Peyer's patch (tissue), 4 donors: ENCODE results near the gene SCYGR2. TPM values are rescaled to one million over a fixed set of nuclear protein-coding genes. Genes with fewer than 3 reads are reported as not detected.

Experiments used
- DNase-seq, 3 donors: peaks; one replicate each; pipeline ENCODE4 v3.0.0-alpha.2; 2017 to 2019
- H3K27ac ChIP-seq, 4 donors: fragments of 200-600 bp; sonication (generic); one replicate each; pipeline ENCODE4 v1.5.1; 2016 to 2019
- H3K27me3 ChIP-seq, 2 donors: fragments of 200-600 bp; sonication (generic); one replicate each; pipeline ENCODE4 v1.5.1; 2019
- H3K36me3 ChIP-seq, 3 donors: fragments of 200-600 bp; sonication (generic); one replicate each; pipeline ENCODE4 v1.5.1; 2016 to 2019
- H3K4me1 ChIP-seq, 4 donors: fragments of 200-600 bp; sonication (generic); one replicate each; pipeline ENCODE4 v1.5.1; 2016 to 2019
- H3K4me3 ChIP-seq, 4 donors: fragments of 200-600 bp; sonication (generic); 1 replicate in 3 of 4; 2 replicates in 1 of 4; pipeline ENCODE4 v1.5.1; 2016 to 2019; ENCODE audit warnings: mild to moderate bottlenecking in 1 of 4
- H3K9me3 ChIP-seq, 4 donors: fragments of 200-600 bp; sonication (generic); one replicate each; pipeline ENCODE4 v1.5.1; 2016 to 2019; ENCODE audit warnings: mild to moderate bottlenecking in 1 of 4
- CTCF ChIP-seq, 6 experiments: fragments of 450-650 bp in 4 of 6; fragments of 200-600 bp in 2 of 6; sonication (generic) in 1 of 6; IDR thresholded peaks; one replicate each; pipeline ENCODE4 v1.5.1; 2017 to 2019; ENCODE audit warnings: antibody characterized with exemption in 6 of 6, mild to moderate bottlenecking in 3 of 6, moderate library complexity in 1 of 6
- POLR2A ChIP-seq, 2 donors: fragments of 450-650 bp; IDR thresholded peaks; one replicate each; pipeline ENCODE4 v1.5.1; 2017; ENCODE audit warnings: antibody characterized with exemption in 2 of 2, mild to moderate bottlenecking in 2 of 2, moderate library complexity in 2 of 2
- total RNA-seq, 4 donors: library from RNA; depleted of rRNA; stranded (reverse); fragments of >200 nt; gene quantifications; one replicate each; pipeline ENCODE4 v1.1.0, GENCODE V29; 2016

Gene SCYGR2
- total RNA-seq, 4 donors from 2014 or later: not detected

DNA sequence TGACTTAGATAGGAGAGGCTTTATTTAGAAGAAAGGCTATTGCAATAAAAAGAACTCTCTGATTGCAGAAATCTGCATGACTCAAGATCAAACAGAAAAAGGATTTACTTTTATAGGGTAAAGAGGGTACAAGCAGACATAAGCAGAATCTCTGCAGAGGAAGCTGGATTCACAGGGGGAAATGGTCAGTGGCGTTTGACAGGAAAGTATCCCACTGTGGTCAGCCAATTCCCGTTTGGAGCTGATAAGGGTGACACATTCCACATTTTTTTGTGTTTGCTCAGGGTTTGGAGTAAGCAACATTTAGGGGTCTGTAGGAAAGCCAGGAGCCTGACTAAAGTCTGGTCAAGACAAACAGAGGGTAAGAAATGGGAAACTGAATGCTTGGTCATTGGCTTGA is 44.0 kb downstream of the SCYGR2 start:
- Histone ChIP-seq H3K4me1 (no peaks in the 10 kb centered on the region), H3K9me3 (no peaks in the 10 kb centered on the region), H3K27ac (no peak overlapping the region), H3K36me3 (no peaks in the 10 kb centered on the region), H3K27me3 (no peaks in the 10 kb centered on the region), H3K4me3 (no peak overlapping the region)
- TF ChIP-seq CTCF (IDR thresholded peaks at IDR 0.05) (no peak), POLR2A (IDR thresholded peaks at IDR 0.05) (no peak)
- DNase-seq: no peak

DNA sequence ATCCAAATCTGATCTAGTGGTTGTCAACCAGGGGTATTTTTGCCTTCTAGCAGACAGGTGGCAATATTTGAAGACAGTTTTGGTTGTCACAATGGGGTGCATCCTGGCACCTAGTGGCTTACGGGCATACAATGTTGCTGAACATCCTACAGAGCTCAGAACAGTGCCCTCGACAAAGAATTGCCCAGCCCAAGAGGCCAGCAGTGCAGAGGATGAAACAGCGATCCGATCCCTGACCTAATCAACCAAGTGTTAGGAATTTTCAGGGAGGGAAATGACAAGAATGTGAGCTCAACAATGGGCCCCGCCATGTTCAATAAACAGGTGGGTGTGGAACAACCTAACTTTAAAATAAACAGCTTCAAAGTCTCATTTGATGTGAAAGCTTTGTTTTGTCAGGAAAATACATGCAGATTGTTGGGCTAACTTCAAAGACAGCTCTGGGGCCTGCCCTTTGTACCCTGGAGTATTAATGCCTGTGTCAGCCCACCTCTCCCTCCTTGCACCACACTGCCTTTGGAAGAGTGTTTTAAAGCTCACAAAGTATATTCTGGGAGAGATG is 45.4 kb downstream of the SCYGR2 start:
- no peak for TF ChIP-seq CTCF (IDR thresholded peaks at IDR 0.05)
- TF ChIP-seq POLR2A (IDR thresholded peaks at IDR 0.05): no peak
- no peaks in the 10 kb centered on the region for H3K27me3 ChIP-seq
- DNase-seq: no peak
- no peaks in the 10 kb centered on the region for H3K4me1 ChIP-seq
- no peaks in the 10 kb centered on the region for H3K36me3 ChIP-seq
- no peak overlapping the region for H3K4me3 ChIP-seq
- no peaks in the 10 kb centered on the region for H3K9me3 ChIP-seq
- no peak overlapping the region for H3K27ac ChIP-seq

Other genes starting within 250 kb of the SCYGR2 start
- gene TM4SF20, start 219.6 kb upstream of the SCYGR2 start, total RNA-seq: 100 to 1,000 TPM in 3 of 4 donors, 1 to 10 TPM in 1; 4.1 to 489 (median 221) TPM
- gene SCYGR1, start 210.9 kb upstream of the SCYGR2 start, total RNA-seq: not detected
- 10 to 100 TPM; 24.8 to 68.1 (median 62.6) TPM for gene AGFG1, start 126.7 kb upstream of the SCYGR2 start, total RNA-seq
- gene SCYGR3, start 15.9 kb downstream of the SCYGR2 start, total RNA-seq: not detected
- not detected for gene SCYGR4, start 18.6 kb downstream of the SCYGR2 start, total RNA-seq
- not detected for gene SCYGR5, start 67.9 kb downstream of the SCYGR2 start, total RNA-seq
- 10 to 100 TPM in 3 of 4 donors, 1 to 10 TPM in 1; 5.0 to 40.0 (median 23.1) TPM for gene SLC19A3, start 119.1 kb downstream of the SCYGR2 start, total RNA-seq
- gene SCYGR6, start 125.9 kb downstream of the SCYGR2 start, total RNA-seq: not detected
- not detected for gene SCYGR7, start 129.4 kb downstream of the SCYGR2 start, total RNA-seq
- gene SCYGR8, start 147.0 kb downstream of the SCYGR2 start, total RNA-seq: not detected
- 10 to 100 TPM in 1 of 4 donors, 1 to 10 TPM in 2, not detected in 1; 4.0 to 14.0 (median 5.1) TPM for gene CCL20, start 214.9 kb downstream of the SCYGR2 start, total RNA-seq